K562 (cell line): ENCODE measurements around the gene SCLT1. TPM values are rescaled to one million over a fixed set of nuclear protein-coding genes. Genes with fewer than 3 reads are reported as not detected.
A peak's percentile ranks its signal among the peaks of the same experiment; 100 is the strongest.

ENCODE experiments used
- BCOR ChIP-seq: fragments of 450-650 bp; IDR thresholded peaks from 2 replicates; pipeline ENCODE4 v1.6.1; 2016
- CREB3 ChIP-seq: fragments of 450-650 bp; conservative IDR thresholded peaks from 2 replicates; pipeline ENCODE4 v1.6.1; 2016; ENCODE audit warnings: missing genetic modification characterization, low read depth, mild to moderate bottlenecking, missing compliant biosample characterization, moderate library complexity
- E2F4 ChIP-seq: sonication (generic); formaldehyde crosslinking; IDR thresholded peaks from 2 replicates; pipeline ENCODE4 v1.8.0; 2022; ENCODE audit warnings: mild to moderate bottlenecking, low read depth, missing genetic modification reagents
- ETV1 ChIP-seq: fragments of 450-650 bp; conservative IDR thresholded peaks from 2 replicates; pipeline ENCODE4 v1.6.1; 2016; ENCODE audit warnings: missing genetic modification characterization, control low read depth, low read depth, missing compliant biosample characterization
- KLF1 ChIP-seq: fragments of 450-650 bp; IDR thresholded peaks from 2 replicates; pipeline ENCODE4 v1.6.1; 2016; ENCODE audit warnings: missing genetic modification characterization, missing compliant biosample characterization
- NFRKB ChIP-seq: fragments of 450-650 bp; IDR thresholded peaks from 2 replicates; pipeline ENCODE4 v1.6.1; 2016; ENCODE audit warnings: low read depth
- NRF1 ChIP-seq, 2 experiments: fragments of 450-650 bp; IDR thresholded peaks in 1 of 2; conservative IDR thresholded peaks in 1 of 2; 2 replicates each; pipeline ENCODE4 v1.6.1; 2014; ENCODE audit warnings: mild to moderate bottlenecking in 2 of 2
- PHF8 ChIP-seq: fragments of 200-600 bp; sonication (generic); IDR thresholded peaks from 2 replicates; pipeline ENCODE4 v1.6.1; 2012; ENCODE audit warnings: mixed run types, mild to moderate bottlenecking, inconsistent platforms, low read length, moderate library complexity, borderline replicate concordance
- PKNOX1 ChIP-seq: fragments of 450-650 bp; IDR thresholded peaks from 2 replicates; pipeline ENCODE4 v1.6.1; 2016
- PTTG1 ChIP-seq: fragments of 450-650 bp; IDR thresholded peaks from 2 replicates; pipeline ENCODE4 v1.6.1; 2016; ENCODE audit warnings: low read depth, mild to moderate bottlenecking, missing genetic modification characterization, missing compliant biosample characterization
- THAP12 ChIP-seq: fragments of 250-450 bp; sonication (Bioruptor Pico); IDR thresholded peaks from 2 replicates; pipeline ENCODE4 v1.9.0; 2021; ENCODE audit warnings: mild to moderate bottlenecking, inconsistent platforms
- ZNF253 ChIP-seq: fragments of 250-450 bp; sonication (Bioruptor Pico); conservative IDR thresholded peaks from 2 replicates; pipeline ENCODE4 v1.6.1; 2021; ENCODE audit warnings: mild to moderate bottlenecking
- polyA plus RNA-seq, 8 experiments: library from polyadenylated mRNA; depleted of rRNA in 4 of 8; stranded (reverse) in 5 of 8; unstranded in 3 of 8; fragments of >200 nt; fragmentation: Nextera tagmentation in 2 of 8; fragmentation: Illumina TruSeq in 1 of 8; extraction: Ambion mirVana in 2 of 8; extraction: Trizol in 1 of 8; gene quantifications; 2 replicates each; pipeline versions ENCODE4 v1.2.1 to v1.2.3, GENCODE V29; 2011 to 2014; ENCODE audit warnings: inconsistent platforms in 1 of 8, missing spikeins in 1 of 8
- total RNA-seq, 7 experiments: library from RNA; depleted of rRNA in 6 of 7; stranded (reverse); fragments of >200 nt in 6 of 7; fragmentation: Illumina TruSeq in 2 of 7; extraction: Trizol in 2 of 7; gene quantifications; 2 replicates each; pipeline versions ENCODE4 v1.2.1 to v1.2.3, GENCODE V29; 2011 to 2021; ENCODE audit warnings: low replicate concordance in 1 of 7
- TF ChIP-seq, protein P1 (sequence below): sonication (generic); IDR thresholded peaks from 2 replicates; pipeline ENCODE4 v1.6.1; 2016
- TF ChIP-seq, protein P2 (sequence below), 3 experiments: fragments of 200-800 bp in 1 of 3; sonication (Bioruptor generic) in 1 of 3; sonication (generic) in 1 of 3; formaldehyde crosslinking in 1 of 3; IDR thresholded peaks; 2 replicates each; pipeline versions ENCODE4 v1.6.1 to v1.8.0; 2016 to 2022; ENCODE audit warnings: mild to moderate bottlenecking in 2 of 3, missing compliant biosample characterization in 2 of 3, missing genetic modification characterization in 2 of 3, missing genetic modification reagents in 1 of 3
- TF ChIP-seq, protein P3 (sequence below): sonication (generic); formaldehyde crosslinking; IDR thresholded peaks from 2 replicates; pipeline ENCODE4 v1.8.0; 2022; ENCODE audit warnings: missing genetic modification reagents, mild to moderate bottlenecking, borderline replicate concordance

Gene SCLT1
- total and polyA plus RNA-seq, 9 of the 15 experiments (the other 6 are each of a cell fraction or from before 2014, with no cell fraction given): 8.0 to 31.9 (median 24.2) TPM

GRCh38 chr4:129093191-129093920 lies at the start of gene SCLT1 (continued):
- TF ChIP-seq, protein P1, sequence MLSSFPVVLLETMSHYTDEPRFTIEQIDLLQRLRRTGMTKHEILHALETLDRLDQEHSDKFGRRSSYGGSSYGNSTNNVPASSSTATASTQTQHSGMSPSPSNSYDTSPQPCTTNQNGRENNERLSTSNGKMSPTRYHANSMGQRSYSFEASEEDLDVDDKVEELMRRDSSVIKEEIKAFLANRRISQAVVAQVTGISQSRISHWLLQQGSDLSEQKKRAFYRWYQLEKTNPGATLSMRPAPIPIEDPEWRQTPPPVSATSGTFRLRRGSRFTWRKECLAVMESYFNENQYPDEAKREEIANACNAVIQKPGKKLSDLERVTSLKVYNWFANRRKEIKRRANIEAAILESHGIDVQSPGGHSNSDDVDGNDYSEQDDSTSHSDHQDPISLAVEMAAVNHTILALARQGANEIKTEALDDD: no peak
- TF ChIP-seq KLF1 (tag) (peak; percentile 10; the same call in 1 of the 2 replicates), E2F4 (CRISPR knock-in tag) (peak; percentile 92), PHF8 (peak; percentile 94; the same call in 1 of the 2 replicates), THAP12 (CRISPR knock-in tag) (peak; percentile 81; the same call in 1 of the 2 replicates), ZNF253 (CRISPR knock-in tag) (no peak), PTTG1 (tag) (no peak), PKNOX1 (peak; percentile 92), NFRKB (peak; percentile 55; the same call in 1 of the 2 replicates), BCOR (0 out of 2 replicates have a peak, but pooled peaks have one; percentile 8), CREB3 (tag) (no peak), ETV1 (tag) (peak; percentile 87), NRF1 (conservative IDR thresholded peaks at IDR 0.05 in 1 of 2, IDR thresholded peaks at IDR 0.05 in 1 of 2) (peak; percentile 73 to 77)
- TF ChIP-seq, protein P2, sequence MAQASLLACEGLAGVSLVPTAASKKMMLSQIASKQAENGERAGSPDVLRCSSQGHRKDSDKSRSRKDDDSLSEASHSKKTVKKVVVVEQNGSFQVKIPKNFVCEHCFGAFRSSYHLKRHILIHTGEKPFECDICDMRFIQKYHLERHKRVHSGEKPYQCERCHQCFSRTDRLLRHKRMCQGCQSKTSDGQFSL (CRISPR knock-in tag; IDR thresholded peaks at IDR 0.05): 0 out of 2 replicates have a peak, but pooled peaks have one; percentile 37
- TF ChIP-seq, protein P2 (tag; IDR thresholded peaks at IDR 0.05): no peak
- TF ChIP-seq, protein P3, sequence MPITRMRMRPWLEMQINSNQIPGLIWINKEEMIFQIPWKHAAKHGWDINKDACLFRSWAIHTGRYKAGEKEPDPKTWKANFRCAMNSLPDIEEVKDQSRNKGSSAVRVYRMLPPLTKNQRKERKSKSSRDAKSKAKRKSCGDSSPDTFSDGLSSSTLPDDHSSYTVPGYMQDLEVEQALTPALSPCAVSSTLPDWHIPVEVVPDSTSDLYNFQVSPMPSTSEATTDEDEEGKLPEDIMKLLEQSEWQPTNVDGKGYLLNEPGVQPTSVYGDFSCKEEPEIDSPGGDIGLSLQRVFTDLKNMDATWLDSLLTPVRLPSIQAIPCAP: peak; percentile 52; the same call in 1 of the 2 replicates
